GM18951 (cell line): ENCODE data around the gene SPATA25.

Experiments
- POLR2A ChIP-seq: IDR thresholded peaks from 4 replicates; pipeline ENCODE4 v1.6.1; 2011; ENCODE audit warnings: mild to moderate bottlenecking; ENCODE audit not compliant: insufficient read length, insufficient read depth; ENCODE audit errors: extremely low read depth
- in situ Hi-C: fragments of 300-500 bp; cut with MboI; formaldehyde crosslinking; loops from one replicate; pipeline ENCODE4 v1.12.0; 2022; ENCODE audit warnings: low sequenced_read_pairs, mixed read lengths, inconsistent platforms; ENCODE audit not compliant: unreplicated experiment

SPATA25 gene

DNA sequence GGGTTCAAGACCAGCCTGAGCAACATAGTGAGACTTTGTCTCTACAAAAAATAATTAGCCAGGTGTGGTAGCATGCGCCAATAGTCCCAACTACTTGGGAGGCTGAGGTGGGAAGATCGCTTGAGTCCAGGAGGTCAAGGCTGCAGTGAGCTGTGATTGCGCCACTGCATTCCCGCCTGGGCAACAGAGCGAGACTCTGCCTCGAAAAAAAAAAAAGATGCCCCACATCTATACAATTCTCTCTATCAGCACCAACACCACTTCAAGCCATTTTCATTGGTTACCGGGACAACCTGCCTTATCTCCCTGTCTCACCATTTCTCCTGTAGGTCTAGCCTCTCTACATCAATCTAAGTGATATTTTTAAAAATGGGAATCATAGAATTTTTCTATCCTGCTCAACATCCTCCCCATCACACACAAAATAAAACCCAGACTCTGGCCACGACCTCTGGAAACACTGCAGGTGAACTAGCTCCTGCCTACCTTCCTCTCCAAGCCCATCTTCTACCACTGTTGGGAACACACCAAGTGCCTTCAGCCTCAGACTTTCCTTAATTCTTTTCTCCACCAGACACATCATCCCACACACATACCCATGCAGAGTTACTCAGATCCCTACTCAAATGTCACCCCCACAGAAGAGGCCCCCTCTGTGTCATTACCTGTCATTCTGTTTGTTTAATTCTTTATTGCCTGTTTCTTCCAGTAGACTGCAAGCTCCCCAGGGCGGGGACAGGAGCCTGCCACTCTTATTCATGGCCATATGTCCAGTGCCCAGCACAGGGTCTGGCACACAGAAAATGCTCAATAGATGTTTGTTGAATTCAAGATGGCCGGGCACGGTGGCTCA is 34.1 kb upstream of the SPATA25 start:
- no peak for TF ChIP-seq POLR2A
- in situ Hi-C loops: no loop called here

- in situ Hi-C loops: no loop called here
- TF ChIP-seq POLR2A: no peak
Measured at GRCh38 chr20:45920462-45921336, 33.3 kb upstream of the SPATA25 start.

DNA sequence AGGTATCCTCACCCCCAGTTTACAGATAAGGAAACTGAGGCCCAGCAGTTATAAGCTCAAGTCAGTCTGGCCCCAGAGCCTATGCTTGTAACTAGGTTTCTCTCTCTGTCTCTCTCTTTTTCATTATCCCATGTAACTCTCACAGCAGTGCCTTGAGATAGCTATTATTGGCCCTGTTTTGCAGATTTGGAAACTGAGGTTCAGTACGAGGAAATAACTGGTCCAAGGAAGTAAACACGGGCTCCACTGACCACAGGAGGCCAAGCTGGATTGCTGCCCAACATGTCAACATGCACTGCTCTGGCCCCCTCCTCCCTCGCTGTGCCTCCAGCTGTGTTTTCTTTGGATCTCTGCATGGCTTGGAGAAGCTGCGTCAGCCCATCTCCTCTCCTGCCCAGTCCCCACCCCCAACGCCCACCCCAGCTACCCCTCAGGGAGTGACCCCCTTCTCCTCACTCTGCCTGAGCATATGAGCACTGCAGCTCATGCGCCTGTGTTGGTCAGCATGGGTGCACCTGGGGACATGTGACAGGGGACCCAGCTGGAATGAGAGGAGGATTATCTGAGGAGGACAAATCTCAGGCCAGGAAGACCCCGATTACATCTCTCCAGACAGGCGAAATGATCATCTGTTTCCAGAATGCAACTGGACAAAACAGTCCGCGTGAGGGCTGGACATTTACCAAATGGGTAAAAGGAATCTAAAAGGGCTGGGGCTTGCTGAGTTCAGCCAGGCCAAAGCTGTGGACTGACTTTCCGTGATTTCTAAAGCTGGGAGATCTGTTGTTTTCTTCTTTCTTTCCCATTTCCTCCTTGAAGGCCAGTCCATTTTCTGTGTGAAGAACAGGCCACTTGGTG is 32.3 kb upstream of the SPATA25 start:
- no peak for TF ChIP-seq POLR2A
- in situ Hi-C loops: no loop called here

DNA sequence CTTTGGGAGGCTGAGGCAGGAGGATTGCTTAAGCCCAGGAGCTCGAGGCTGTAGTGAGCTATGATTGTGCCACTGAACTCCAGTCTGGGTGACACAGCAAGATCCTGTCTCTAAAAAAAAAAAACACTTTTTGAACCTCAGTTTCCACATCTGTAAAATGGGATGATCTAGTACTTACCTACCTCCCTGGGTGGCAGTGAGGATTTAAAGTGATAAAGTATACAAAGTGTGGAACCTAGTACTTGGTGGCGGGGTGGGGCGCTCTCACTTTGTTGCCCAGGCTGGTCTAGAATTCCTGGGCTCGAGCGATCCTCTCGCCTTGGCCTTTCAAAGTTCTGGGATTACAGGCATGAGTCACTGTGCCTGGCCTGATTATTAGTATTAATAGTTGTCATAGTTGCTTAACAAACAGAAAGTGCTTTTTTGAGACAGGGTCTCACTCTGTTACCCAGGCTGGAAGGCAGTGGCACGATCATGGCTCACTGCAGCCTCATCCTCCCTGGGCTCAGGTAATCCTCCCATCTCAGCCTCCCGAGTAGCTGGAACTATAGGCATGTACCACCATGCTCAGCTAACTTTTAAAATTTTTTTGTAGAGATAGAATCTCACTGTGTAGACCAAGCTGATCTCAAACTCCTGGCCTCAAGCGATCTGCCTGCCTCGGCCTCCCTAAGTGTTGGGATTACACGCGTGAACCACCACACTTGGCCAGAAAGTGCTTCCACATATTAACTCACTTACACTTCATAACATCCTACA is 31.5 kb upstream of the SPATA25 start:
- no peak for TF ChIP-seq POLR2A
- in situ Hi-C loops: no loop called here

DNA sequence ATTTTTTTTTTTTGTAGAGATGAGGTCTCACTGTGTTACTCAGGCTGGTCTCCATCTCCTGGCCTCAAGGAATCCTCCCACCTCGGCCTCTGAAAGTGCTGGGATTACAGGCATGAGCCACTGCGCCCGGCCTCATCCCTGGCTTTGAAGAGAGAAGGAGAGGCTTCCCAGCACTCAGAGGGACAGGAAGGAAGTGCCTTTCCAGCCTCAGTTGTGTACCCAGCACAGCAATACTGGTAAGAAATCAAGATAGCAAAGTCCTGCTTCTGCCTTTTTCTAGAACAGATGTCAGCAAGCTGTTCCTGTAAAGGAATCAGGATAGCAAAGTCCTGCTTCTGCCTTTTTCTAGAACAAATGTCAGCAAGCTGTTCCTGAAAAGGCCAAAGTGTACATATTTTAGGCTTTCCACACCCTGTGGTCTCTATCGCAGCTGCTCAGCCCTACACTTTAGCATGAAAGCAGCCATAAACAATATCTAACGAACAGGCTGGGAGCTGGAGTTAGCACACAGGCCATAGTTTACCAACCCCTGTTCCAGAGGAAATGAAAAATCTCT is 30.8 kb upstream of the SPATA25 start:
- TF ChIP-seq POLR2A: no peak
- in situ Hi-C loops: no loop called here

DNA sequence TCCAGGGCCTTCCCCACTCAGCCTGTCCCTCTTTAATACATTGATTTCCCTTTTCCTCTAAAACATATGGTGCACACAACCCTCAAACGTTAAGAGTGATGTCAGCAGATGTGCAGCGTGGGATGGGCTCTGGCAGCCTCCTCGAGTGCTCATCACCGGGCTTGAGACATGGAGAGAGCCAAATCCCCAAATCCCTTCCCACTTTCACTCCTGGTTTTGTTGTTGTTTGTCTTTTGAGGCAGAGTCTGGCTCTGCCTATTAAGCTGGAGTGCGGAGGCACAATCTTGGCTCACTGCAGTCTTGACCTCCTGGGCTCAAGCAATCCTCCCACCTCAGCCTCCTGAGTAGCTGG is 30.3 kb upstream of the SPATA25 start:
- in situ Hi-C loops: no loop called here
- no peak for TF ChIP-seq POLR2A

DNA sequence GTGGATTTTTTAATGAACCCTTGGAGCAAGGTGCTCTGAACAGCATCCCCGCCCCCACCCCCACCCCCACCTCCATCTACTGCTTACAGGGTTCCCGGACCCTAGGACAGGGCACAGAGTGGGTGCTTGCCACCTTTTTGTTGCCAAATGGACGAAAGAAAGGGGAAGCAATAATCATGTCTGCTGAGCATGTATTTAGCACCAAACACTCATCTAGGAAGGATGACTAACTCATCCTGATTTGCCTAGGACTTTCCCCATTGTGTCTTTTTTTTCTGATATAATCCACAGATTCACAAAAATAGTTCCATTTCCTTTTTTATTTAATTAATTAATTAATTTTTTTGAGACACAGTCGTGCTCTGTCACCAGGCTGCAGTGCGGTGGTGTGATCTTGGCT is 25.7 kb upstream of the SPATA25 start:
- in situ Hi-C loops: no loop called here
- TF ChIP-seq POLR2A: no peak

- TF ChIP-seq POLR2A: no peak
- in situ Hi-C loops: no loop called here
Measured at GRCh38 chr20:45912344-45912682, 24.9 kb upstream of the SPATA25 start.

- in situ Hi-C loops: no loop called here
- TF ChIP-seq POLR2A: peak; percentile 23
Measured at GRCh38 chr20:45911486-45912343, 24.3 kb upstream of the SPATA25 start, which contains the start of gene PLTP. PLTP (minus strand) TSS chr20:45912155; CDS start chr20:45911452, 703 bp downstream.

DNA sequence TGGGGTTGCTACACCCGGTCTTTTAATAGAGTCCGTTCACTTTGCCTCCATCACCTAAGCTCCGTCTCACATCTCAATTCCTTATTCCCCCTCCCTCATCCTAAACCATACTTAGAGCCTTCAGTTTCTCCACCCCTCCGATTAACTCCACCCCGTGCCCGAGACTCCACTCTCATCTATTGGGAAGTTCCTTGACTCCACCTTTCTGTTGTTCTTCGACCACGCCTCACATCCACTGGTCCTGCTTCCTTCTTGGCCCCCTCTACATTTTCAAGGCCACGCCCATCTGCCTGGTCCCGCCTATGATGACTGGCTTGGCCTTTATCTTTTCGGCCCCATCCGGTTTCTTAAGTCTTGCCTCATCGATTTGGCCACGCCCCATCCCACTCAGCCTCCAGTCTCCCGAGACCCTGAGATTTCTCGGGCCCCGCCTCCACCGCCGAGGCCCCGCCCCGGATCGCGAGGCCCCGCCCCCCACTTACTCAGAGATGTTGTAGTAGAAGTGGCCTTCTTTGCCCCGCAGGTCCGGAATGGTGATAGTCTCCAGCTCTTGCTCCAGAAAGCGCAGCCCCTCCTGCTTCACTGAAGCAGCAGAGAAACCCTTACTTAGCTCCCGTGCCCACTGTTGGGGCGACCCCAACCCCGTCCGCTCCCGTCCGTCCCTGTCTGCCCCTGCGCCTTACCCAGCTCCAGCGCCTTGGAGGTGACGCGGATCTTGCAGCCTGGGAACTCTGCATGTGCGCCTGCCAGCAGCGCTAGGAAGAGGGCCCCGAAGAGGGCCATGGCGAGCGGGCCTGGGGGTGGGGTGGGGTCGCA is 23.5 kb upstream of the SPATA25 start:
- in situ Hi-C loops: no loop called here
- TF ChIP-seq POLR2A: peak; percentile 49
